Activated naive CD8-positive, alpha-beta T cell treated with anti-CD3 and anti-CD28 coated beads for 36 hours (primary cell): Measurements from ENCODE around the gene NHLRC2. TPM values are rescaled to one million over a fixed set of nuclear protein-coding genes. Genes with fewer than 3 reads are reported as not detected.
"Not testable (repeated sequence)": the region's sequence is repeated elsewhere in the genome, so short reads cannot be mapped to it uniquely, and the experiment has no call there.

Source experiments
- DNase-seq: peaks from one replicate; pipeline ENCODE4 v3.0.0; 2021
- H3K27ac Mint-ChIP-seq: one replicate; pipeline ENCODE4 v1.8.0; 2022; ENCODE audit warnings: mild to moderate bottlenecking, moderate library complexity, mixed read lengths
- H3K27me3 Mint-ChIP-seq: one replicate; pipeline ENCODE4 v1.8.0; 2022; ENCODE audit warnings: mild to moderate bottlenecking, mixed read lengths
- H3K36me3 Mint-ChIP-seq: one replicate; pipeline ENCODE4 v1.8.0; 2021; ENCODE audit warnings: mild to moderate bottlenecking, mixed read lengths
- H3K4me1 Mint-ChIP-seq: one replicate; pipeline ENCODE4 v1.8.0; 2021; ENCODE audit warnings: mixed read lengths
- H3K4me3 Mint-ChIP-seq: one replicate; pipeline ENCODE4 v1.8.0; 2022; ENCODE audit warnings: mild to moderate bottlenecking, moderate library complexity, mixed read lengths
- H3K9me3 Mint-ChIP-seq: one replicate; pipeline ENCODE4 v1.8.0; 2022; ENCODE audit warnings: mixed read lengths
- total RNA-seq, 2 experiments: library from RNA; stranded (reverse); gene quantifications; one replicate each; pipeline ENCODE4 v1.2.3, GENCODE V29; 2021

The NHLRC2 gene, protein sequence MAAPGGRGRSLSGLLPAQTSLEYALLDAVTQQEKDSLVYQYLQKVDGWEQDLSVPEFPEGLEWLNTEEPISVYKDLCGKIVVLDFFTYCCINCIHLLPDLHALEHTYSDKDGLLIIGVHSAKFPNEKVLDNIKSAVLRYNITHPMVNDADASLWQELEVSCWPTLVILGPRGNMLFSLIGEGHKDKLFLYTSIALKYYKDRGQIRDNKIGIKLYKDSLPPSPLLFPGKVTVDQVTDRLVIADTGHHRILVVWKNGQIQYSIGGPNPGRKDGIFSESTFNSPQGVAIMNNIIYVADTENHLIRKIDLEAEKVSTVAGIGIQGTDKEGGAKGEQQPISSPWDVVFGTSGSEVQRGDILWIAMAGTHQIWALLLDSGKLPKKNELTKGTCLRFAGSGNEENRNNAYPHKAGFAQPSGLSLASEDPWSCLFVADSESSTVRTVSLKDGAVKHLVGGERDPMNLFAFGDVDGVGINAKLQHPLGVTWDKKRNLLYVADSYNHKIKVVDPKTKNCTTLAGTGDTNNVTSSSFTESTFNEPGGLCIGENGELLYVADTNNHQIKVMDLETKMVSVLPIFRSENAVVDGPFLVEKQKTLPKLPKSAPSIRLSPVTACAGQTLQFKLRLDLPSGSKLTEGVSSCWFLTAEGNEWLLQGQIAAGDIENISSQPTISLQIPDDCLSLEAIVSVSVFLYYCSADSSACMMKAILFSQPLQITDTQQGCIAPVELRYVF
- 10 to 100 TPM; 24.2 to 26.7 TPM for total RNA-seq

GRCh38 chr10:113854013-113854760 lies at the start of gene NHLRC2, which contains the start of gene DCLRE1A:
Gene NHLRC2, plus strand, starts transcription at chr10:113854661. Its CDS starts 212 bp downstream, at chr10:113854873.
Gene DCLRE1A, minus strand, starts transcription at chr10:113854082. Its CDS starts 900 bp downstream, at chr10:113853182.
- DNase-seq = peak; percentile 63
- Mint-ChIP-seq H3K4me3 (peak within 1 kb of the TSS; percentile 96), H3K9me3 (no peaks in the 10 kb centered on the region), H3K27me3 (no peaks in the 10 kb centered on the region), H3K27ac (peak within 1 kb of the TSS; percentile 99), H3K4me1 (peaks cover 41% of the 10 kb centered on the region), H3K36me3 (peaks cover 34% of the 10 kb centered on the region)

DNA sequence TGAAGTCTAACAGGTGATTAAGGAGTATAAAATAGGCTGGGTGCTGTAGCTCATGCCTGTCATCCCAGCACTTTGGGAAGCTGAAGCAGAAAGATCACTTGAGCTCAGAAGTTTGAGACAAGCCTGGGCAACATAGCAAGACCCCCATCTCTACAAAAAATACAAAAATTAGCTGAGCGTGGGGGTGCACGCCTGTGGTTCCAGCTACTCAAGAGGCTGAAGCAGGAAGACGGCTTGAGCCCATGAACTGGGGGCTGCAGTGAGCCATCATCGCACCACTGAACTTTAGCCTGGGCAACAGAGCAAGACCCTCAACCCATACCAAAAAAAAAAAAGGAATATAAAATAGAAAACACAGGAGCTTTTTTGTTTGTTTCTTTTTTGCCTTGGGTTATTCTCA lies 48.0 kb upstream of the NHLRC2 start:
- H3K9me3 Mint-ChIP-seq = no peaks in the 10 kb centered on the region
- peaks cover 23% of the 10 kb centered on the region for H3K27me3 Mint-ChIP-seq
- DNase-seq = no peak
- no peak overlapping the region for H3K4me3 Mint-ChIP-seq
- H3K4me1 Mint-ChIP-seq = no peaks in the 10 kb centered on the region
- H3K36me3 Mint-ChIP-seq = no peaks in the 10 kb centered on the region
- no peak overlapping the region for H3K27ac Mint-ChIP-seq

GRCh38 chr10:113808168-113808567 lies 46.3 kb upstream of the NHLRC2 start:
- peaks cover 1% of the 10 kb centered on the region for H3K9me3 Mint-ChIP-seq
- H3K4me3 Mint-ChIP-seq = no peak overlapping the region
- H3K36me3 Mint-ChIP-seq = no peaks in the 10 kb centered on the region
- H3K27me3 Mint-ChIP-seq = peaks cover 36% of the 10 kb centered on the region
- H3K27ac Mint-ChIP-seq = no peak overlapping the region
- no peaks in the 10 kb centered on the region for H3K4me1 Mint-ChIP-seq
- DNase-seq = no peak

DNA sequence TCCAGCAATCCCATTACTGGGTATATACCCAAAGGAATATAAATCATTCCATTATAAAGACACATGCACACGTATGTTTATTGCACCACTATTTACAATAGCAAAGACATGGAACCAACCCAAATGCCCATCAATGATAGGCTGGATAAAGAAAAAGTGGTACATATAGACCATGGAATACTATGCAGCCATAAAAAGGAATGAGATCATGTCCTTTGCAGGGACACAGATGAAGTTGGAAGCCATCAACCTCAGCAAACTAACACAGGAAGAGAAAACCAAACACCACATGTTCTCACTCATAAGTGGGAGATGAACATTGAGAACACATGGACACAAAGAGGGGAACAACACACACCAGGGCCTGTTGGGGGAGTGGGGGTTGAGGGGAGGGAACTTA lies 39.8 kb upstream of the NHLRC2 start:
- not testable (repeated sequence) for H3K9me3 Mint-ChIP-seq, H3K4me1 Mint-ChIP-seq, H3K27ac Mint-ChIP-seq, H3K4me3 Mint-ChIP-seq, H3K36me3 Mint-ChIP-seq, DNase-seq
- peaks cover 14% of the 10 kb centered on the region for H3K27me3 Mint-ChIP-seq

GRCh38 chr10:113819989-113820388 lies 34.5 kb upstream of the NHLRC2 start:
- H3K27me3 Mint-ChIP-seq = no peaks in the 10 kb centered on the region
- DNase-seq = no peak
- H3K9me3 Mint-ChIP-seq = no peaks in the 10 kb centered on the region
- H3K4me1 Mint-ChIP-seq = no peaks in the 10 kb centered on the region
- H3K27ac Mint-ChIP-seq = no peak overlapping the region
- H3K4me3 Mint-ChIP-seq = no peak overlapping the region
- no peaks in the 10 kb centered on the region for H3K36me3 Mint-ChIP-seq

DNA sequence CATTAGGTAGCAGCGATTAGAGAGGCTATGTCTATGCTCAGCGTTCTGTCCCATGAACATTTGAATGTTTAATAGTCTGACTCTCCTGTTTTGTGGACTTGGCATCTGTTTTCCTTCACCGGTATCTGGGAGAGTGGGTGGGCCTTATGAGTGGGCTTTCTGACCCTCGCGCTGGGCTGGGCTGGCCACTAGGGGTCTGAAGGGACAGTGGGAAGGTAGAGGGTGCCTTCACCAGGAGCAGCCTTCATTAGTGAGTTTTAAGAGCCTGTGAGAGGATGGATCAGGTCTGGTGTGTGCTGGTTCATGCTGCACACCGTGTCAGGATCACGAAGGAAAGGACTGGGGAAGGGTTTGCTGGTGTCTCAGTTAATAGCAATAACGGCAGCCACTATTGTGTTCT lies 34.0 kb upstream of the NHLRC2 start:
- Mint-ChIP-seq H3K36me3 (no peaks in the 10 kb centered on the region), H3K27me3 (no peaks in the 10 kb centered on the region), H3K9me3 (no peaks in the 10 kb centered on the region), H3K4me3 (no peak overlapping the region), H3K27ac (no peak overlapping the region), H3K4me1 (no peaks in the 10 kb centered on the region)
- DNase-seq = no peak

GRCh38 chr10:113821306-113821705 lies 33.2 kb upstream of the NHLRC2 start:
- not testable (repeated sequence) for H3K27ac Mint-ChIP-seq, H3K27me3 Mint-ChIP-seq, H3K4me1 Mint-ChIP-seq, H3K9me3 Mint-ChIP-seq, H3K36me3 Mint-ChIP-seq, H3K4me3 Mint-ChIP-seq, DNase-seq

DNA sequence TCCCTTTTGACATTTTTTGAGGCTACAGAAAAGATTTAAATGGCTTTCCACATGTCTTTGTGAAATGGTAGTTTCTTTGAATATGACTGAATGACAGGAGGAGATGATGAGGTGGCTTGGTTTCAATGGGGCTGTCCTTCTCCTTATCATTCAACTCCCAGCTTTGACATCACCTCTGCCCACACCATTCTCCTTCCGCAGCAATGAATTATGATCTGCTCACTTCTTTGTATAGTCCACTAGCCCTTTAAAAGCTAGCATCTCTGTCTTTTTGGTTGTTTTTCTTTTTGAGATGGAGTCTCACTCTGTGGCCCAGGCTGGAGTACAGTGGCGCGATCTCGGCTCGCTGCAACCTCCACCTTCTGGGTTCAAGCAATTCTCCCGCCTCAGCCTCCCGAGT lies 32.3 kb upstream of the NHLRC2 start:
- H3K27ac Mint-ChIP-seq = no peak overlapping the region
- H3K4me1 Mint-ChIP-seq = no peaks in the 10 kb centered on the region
- DNase-seq = no peak
- no peaks in the 10 kb centered on the region for H3K36me3 Mint-ChIP-seq
- H3K9me3 Mint-ChIP-seq = no peaks in the 10 kb centered on the region
- no peaks in the 10 kb centered on the region for H3K27me3 Mint-ChIP-seq
- H3K4me3 Mint-ChIP-seq = no peak overlapping the region

DNA sequence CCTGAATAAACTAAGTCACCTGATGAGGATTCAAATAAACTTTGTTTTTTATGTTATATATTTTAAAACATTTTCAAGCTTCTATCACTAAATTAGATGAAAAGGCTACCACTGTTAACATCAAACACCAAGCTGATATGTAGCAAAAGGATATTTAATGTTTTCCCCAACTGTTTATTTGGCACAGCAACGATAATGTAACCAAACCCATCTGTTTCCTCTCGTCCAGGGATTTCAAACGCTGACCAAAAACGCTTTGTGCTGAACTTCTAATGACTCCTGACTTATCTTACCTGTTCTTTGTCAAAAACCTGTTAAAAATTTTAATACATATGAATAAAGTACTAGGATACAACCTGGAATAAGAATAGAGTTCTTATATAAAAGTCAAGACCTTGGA lies 31.1 kb upstream of the NHLRC2 start:
- Mint-ChIP-seq H3K4me1 (no peaks in the 10 kb centered on the region), H3K4me3 (no peak overlapping the region), H3K27me3 (no peaks in the 10 kb centered on the region), H3K27ac (no peak overlapping the region), H3K9me3 (no peaks in the 10 kb centered on the region), H3K36me3 (no peaks in the 10 kb centered on the region)
- no peak for DNase-seq

DNA sequence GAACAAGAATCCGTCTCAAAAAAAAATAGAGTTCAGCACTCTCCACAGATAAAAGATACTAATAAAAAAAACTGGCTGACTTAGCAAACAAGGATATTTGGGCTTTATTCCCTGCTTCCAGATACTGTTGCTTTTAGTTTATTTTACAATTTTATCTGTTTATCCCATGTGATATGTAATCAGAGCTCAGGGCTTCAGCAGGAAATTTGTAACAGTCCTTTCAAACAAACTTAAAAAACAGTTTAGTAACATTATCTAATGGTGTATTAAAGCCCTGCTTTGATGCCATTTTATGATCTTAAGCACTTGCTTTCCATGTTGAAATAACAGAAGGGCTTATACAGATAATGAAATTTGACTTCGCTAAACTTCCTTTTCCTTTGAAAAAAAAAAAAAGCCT lies 28.7 kb upstream of the NHLRC2 start:
- no peak for DNase-seq
- no peak overlapping the region for H3K27ac Mint-ChIP-seq
- no peaks in the 10 kb centered on the region for H3K9me3 Mint-ChIP-seq
- no peaks in the 10 kb centered on the region for H3K4me1 Mint-ChIP-seq
- no peak overlapping the region for H3K4me3 Mint-ChIP-seq
- no peaks in the 10 kb centered on the region for H3K27me3 Mint-ChIP-seq
- H3K36me3 Mint-ChIP-seq = no peaks in the 10 kb centered on the region

DNA sequence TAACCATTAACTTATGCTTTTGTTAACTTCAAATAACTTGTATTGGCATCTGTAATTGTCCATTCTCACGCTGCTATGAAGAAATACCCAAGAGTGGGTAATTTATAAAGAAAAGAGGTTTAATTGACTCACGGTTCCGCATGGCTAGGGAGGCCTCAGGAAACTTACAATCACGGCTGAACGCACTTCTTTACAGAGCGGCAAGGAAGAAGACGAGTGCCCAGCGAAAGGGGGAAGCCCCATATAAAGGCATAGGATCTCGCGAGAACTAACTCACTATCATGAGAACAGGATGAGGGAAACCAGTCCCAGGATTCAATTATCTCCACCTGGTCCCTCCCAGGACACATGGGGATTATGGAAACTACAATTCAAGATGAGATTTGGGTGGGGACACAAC lies 25.9 kb upstream of the NHLRC2 start:
- not testable (repeated sequence) for H3K9me3 Mint-ChIP-seq, H3K36me3 Mint-ChIP-seq, H3K4me1 Mint-ChIP-seq, H3K27ac Mint-ChIP-seq, DNase-seq, H3K27me3 Mint-ChIP-seq, H3K4me3 Mint-ChIP-seq

- H3K27me3 Mint-ChIP-seq = no peaks in the 10 kb centered on the region
- H3K4me3 Mint-ChIP-seq = no peak overlapping the region
- peak overlapping the region; percentile 20 for H3K27ac Mint-ChIP-seq
- no peak for DNase-seq
- H3K4me1 Mint-ChIP-seq = peaks cover 28% of the 10 kb centered on the region
- H3K9me3 Mint-ChIP-seq = no peaks in the 10 kb centered on the region
- H3K36me3 Mint-ChIP-seq = peaks cover 26% of the 10 kb centered on the region
Observed at GRCh38 chr10:113842171-113842570, 12.3 kb upstream of the NHLRC2 start.

DNA sequence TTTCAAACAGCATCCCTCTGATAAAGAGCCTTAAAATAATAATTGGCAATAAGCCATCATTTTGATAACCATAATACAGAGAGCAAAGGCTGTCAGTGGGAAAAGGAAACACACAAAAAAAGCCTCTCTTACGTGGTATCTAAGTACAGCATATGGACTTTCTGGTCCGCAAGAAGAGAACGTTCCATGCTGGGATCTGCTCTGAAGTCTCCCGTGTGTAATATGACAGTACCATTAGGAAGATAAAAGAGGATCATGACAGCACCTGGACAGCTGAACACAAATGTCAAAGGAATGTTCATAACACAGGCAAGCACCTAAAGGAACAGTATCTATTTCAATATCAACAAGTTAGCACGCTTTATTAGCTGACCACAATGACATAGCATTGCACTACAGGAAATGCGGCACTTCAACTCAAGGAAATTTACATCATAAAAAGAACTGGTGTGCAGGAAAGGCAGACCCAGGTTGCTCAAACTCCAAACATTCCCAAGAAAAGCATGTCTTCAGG lies 10.4 kb upstream of the NHLRC2 start:
- DNase-seq = no peak
- Mint-ChIP-seq H3K4me1 (peaks cover 36% of the 10 kb centered on the region), H3K36me3 (peaks cover 30% of the 10 kb centered on the region), H3K4me3 (no peak overlapping the region), H3K27me3 (no peaks in the 10 kb centered on the region), H3K9me3 (no peaks in the 10 kb centered on the region), H3K27ac (no peak overlapping the region)

DNA sequence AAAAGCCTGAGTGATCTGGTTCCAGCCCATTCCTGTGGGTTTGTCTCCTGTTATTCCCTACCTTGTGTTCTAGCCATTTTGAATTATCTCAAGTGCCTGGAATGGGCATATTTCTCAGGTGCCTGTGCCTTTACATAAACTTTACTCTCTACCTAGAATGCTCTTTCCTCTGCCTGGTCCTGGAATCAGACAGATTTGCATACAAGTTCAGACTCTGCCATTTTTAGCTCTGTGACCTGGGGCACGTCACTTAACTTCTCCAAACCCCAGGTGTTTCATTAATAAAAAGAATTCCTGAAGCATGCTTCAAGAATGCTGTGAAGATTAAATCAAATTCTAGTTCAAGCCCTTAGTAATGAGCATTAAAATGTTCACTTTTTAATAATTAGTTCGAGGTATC lies 8.4 kb upstream of the NHLRC2 start:
- Mint-ChIP-seq H3K9me3 (no peaks in the 10 kb centered on the region), H3K27ac (no peak overlapping the region), H3K27me3 (no peaks in the 10 kb centered on the region), H3K4me1 (peaks cover 39% of the 10 kb centered on the region), H3K4me3 (no peak overlapping the region), H3K36me3 (peaks cover 36% of the 10 kb centered on the region)
- DNase-seq = no peak
